ENCODE results near the gene CLEC4C.

CLEC4C gene

GRCh38 chr12:7719946-7720730, 27.0 kb downstream of the CLEC4C start:
- no peak for DNase-seq

DNA sequence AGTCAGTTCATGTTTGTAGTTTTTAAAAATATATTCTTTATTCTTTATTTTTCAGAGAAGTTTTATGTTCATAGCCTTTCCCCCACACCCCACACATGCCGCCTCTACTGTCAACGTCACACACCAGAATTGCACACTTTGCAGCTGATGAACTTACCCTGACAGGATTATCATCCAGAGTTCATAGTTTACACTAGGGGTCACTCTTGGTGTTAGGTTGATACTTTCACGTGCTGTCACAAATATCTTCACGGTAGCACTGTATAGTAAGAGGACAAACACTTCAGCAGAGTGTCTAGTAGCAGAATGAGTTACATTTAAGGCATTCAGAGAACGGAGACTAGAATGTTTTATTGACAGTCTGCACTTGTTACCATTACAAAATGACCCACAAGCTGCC, 30.8 kb downstream of the CLEC4C start:
- DNase-seq = no peak

DNA sequence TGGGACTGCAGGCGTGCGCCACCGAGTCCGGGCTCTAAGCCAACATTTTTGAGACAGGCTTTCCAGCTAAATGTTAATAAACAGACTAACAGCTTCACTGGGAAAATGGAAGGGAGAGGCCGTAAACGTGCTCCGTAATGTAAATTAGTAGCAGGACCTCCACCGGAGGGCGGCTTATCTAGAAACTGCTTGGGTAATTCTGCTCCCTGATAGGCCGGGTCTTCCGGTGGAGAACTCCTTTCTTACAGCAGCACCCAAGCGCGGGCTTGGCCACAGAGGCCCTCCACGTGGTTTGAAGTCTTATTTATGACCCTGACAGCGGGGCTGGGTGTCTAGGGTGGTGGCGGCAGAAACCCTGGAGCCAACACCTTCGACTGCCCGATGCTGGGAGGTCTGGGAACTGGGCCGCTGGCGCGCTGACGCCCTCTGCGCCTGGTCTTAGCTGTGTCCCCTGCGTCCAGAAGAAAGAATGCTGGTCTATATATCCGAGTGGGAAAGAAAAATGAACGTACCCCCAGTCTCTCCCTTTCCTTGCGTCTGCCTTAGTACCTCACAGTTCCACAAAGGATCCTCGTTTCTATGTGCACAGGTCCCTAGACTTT, 34.2 kb downstream of the CLEC4C start:
- DNase-seq = no peak

DNA sequence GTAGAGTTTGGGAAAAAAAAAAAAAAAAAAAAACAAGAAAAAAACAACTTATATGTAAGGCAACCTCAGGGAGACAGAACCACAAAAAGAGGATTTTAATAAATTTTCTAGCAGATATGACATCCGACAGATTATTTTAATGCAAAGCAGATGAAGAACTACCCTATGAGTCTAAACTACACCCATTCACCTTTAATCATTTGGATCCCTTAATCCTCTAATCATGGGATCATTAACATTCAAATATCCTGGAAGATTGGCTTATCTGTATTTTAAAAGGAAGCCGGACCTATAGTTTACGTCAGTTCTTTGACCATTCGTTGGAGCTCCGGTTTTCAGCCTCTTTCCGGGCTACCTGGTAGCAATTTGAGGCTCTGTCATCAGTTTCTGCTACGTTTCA, 36.0 kb downstream of the CLEC4C start, which contains the start of gene DPPA3:
Gene DPPA3, plus strand, starts transcription at position 301 of the 400 bp plus-strand sequence. CDS start 138 bp downstream, outside the sequence.
- DNase-seq = no peak

DNA sequence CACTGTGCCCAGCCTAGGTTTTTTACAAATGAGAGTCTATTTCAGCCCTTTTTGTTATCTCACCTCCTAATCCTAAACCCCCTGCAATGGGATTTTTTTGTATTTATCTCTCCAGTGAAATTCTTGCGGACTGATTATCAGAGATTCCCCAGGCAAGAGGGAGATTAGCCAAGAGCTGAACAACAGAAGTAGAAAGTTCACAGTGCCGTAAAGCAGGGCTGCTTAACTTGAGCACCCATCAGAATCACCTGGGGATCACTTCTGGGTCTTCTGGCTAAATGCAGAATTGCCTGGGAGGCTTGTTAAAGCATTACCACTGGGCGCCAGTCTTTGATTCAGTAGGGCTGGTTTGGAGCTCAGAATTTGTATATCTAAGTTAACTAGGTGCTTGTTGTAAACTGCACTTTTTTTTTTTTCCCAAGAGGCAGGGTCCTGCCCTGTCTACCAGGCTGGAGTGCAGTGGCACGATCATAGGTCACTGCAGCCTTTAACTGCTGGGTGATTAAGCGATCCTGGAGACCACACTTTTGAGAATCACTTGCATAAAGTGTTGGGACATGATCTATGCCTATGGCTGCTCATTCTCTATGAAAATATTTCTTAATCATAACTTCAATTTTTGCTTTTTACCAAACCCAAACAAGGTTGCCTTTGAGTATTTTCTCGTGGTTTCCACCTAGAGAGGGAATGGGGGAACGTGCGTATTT, 37.1 kb downstream of the CLEC4C start:
- DNase-seq = no peak

DNA sequence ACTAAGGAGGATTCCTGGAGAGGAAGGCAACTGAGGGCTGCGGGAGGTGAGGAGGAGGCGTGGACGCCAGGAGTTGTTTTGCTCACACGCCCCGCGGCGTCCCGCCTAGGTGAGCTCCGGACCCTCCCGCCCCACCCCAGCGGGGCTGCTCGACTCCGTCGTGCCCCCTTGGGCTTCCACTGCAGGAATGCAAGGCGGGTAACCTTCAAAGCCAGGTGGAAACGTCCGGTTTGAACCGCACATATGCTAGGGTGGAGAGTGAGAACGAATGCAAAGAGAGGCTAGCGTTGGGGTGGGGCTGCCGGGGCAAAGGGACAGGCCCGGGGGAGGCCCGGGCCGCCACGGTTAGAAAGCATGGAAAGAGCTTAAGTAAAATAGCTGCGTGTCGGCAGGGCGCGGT, 41.3 kb downstream of the CLEC4C start:
- no peak for DNase-seq

GRCh38 chr12:7695566-7696197, 51.5 kb downstream of the CLEC4C start, which contains the start of gene GDF3:
Gene GDF3, minus strand, starts transcription at chr12:7695775. Its CDS starts 47 bp downstream, at chr12:7695728.
- DNase-seq = no peak

DNA sequence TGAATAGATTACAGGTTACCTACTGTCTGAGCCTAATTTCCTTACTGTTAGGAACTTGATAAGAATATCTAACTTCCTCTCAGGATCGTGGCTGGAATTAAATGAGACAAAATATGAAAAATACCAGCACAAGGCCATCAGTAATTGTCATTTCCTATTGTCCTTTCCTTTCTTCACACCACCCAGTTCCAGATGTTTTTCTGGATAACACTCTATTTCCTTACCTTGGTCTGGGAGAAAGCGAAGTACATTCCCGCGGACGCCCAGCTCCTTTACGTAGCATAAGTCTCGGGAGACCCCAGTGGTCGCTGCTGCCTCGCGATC, 52.0 kb downstream of the CLEC4C start:
- DNase-seq = no peak

- no peak for DNase-seq
Observed at GRCh38 chr12:7694556-7695236, 52.5 kb downstream of the CLEC4C start.

DNA sequence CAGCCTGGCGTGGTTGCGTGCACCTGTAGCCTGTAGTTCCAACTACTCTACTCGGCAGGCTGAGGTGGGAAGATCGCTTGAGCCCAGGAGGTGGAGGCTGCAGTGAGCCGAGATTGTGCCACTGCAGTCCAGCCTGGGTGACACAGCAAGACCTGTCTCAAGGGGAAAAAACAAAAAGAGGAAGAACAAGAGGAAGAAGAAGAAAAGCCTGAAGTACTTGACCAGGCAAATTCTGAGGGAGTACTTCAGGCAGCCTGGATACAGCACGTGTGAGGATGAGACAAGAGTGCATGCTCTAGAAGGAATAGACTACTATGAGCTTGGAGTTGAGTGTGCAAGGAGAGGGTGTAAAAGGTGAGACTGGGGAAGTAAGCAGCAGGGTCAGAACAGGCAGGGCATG, 53.4 kb downstream of the CLEC4C start:
- no peak for DNase-seq

- no peak for DNase-seq
Observed at GRCh38 chr12:7681535-7681934, 65.6 kb downstream of the CLEC4C start.
